ENCODE data around the gene VWF.
A peak's percentile ranks its signal among the peaks of the same experiment; 100 is the strongest.

Gene VWF

GRCh38 chr12:6078398-6079096 is 45.9 kb downstream of the VWF start:
- peak overlapping the region in 1 of 2 experiments; percentile 6 for H2BK12ac ChIP-seq (ENCODE audit: low read length in 2 of 2)
- H3K9ac ChIP-seq (ENCODE audit: low read length), result no peak overlapping the region
- no peak overlapping the region for H3K4me3 ChIP-seq (ENCODE audit: insufficient read depth in 1 of 2, low read depth in 1 of 2, low read length in 2 of 2)
- peaks cover 0 to 4% of the 10 kb centered on the region in 2 experiments for H3K27me3 ChIP-seq (ENCODE audit: control insufficient read depth in 1 of 2, insufficient read depth in 1 of 2, low read length in 2 of 2)
- WGBS, result 90% methylated on average over 2 of the region's 3 CpGs
- no peak overlapping the region for H3K4me2 ChIP-seq (ENCODE audit: low read length, poor library complexity, severe bottlenecking)
- H2AK5ac ChIP-seq (ENCODE audit: low read length, severe bottlenecking), result no peak overlapping the region
- H2BK5ac ChIP-seq (ENCODE audit: low read depth, low read length, poor library complexity, severe bottlenecking), result no peak overlapping the region
- no peak overlapping the region for H3K4ac ChIP-seq (ENCODE audit: low read depth in 1 of 2, low read length in 2 of 2)
- H2BK15ac ChIP-seq (ENCODE audit: low read depth, poor library complexity, severe bottlenecking), result no peak overlapping the region
- DNase-seq, result no peak
- H3K79me1 ChIP-seq (replicated peaks; ENCODE audit: low read length, poor library complexity, severe bottlenecking), result no peaks in the 10 kb centered on the region
- no peaks in the 10 kb centered on the region for H3K9me3 ChIP-seq (ENCODE audit: control insufficient read depth, low read length)
- peak overlapping the region; percentile 5 for H4K91ac ChIP-seq (ENCODE audit: low read length)
- H2BK120ac ChIP-seq (ENCODE audit: low read depth, low read length), result no peak overlapping the region
- H3K18ac ChIP-seq (ENCODE audit: low read depth in 1 of 2, low read length in 2 of 2), result peak overlapping the region in 1 of 2 experiments; percentile 63
- no peak overlapping the region for H4K8ac ChIP-seq (ENCODE audit: low read length)
- no peak overlapping the region for H3K23ac ChIP-seq (ENCODE audit: low read length in 2 of 2)
- H3K27ac ChIP-seq (ENCODE audit: low read length, poor library complexity, severe bottlenecking), result no peak overlapping the region
- H3K14ac ChIP-seq (ENCODE audit: low read length in 2 of 2), result no peak overlapping the region
- H3K4me1 ChIP-seq (ENCODE audit: control insufficient read depth, insufficient read depth, low read depth, low read length), result peaks cover 14% of the 10 kb centered on the region
- no peak overlapping the region for H2AFZ ChIP-seq (ENCODE audit: low read depth, low read length)
- H3K36me3 ChIP-seq (ENCODE audit: control insufficient read depth in 1 of 2, insufficient read depth in 2 of 2, low read depth in 1 of 2, low read length in 2 of 2), result no peaks in the 10 kb centered on the region

- no peak for DNase-seq
- Histone ChIP-seq H3K9ac (ENCODE audit: low read length) (no peak overlapping the region), H3K36me3 (ENCODE audit: control insufficient read depth in 1 of 2, insufficient read depth in 2 of 2, low read depth in 1 of 2, low read length in 2 of 2) (no peaks in the 10 kb centered on the region), H2BK12ac (ENCODE audit: low read length in 2 of 2) (no peak overlapping the region), H3K4me1 (ENCODE audit: control insufficient read depth, insufficient read depth, low read depth, low read length) (peaks cover 14% of the 10 kb centered on the region), H3K23ac (ENCODE audit: low read length in 2 of 2) (peak overlapping the region in 1 of 2 experiments; percentile 57), H2BK120ac (ENCODE audit: low read depth, low read length) (no peak overlapping the region), H4K8ac (ENCODE audit: low read length) (no peak overlapping the region), H3K4ac (ENCODE audit: low read depth in 1 of 2, low read length in 2 of 2) (no peak overlapping the region), H2AK5ac (ENCODE audit: low read length, severe bottlenecking) (no peak overlapping the region), H3K79me1 (replicated peaks; ENCODE audit: low read length, poor library complexity, severe bottlenecking) (no peaks in the 10 kb centered on the region), H3K4me2 (ENCODE audit: low read length, poor library complexity, severe bottlenecking) (no peak overlapping the region), H3K27me3 (ENCODE audit: control insufficient read depth in 1 of 2, insufficient read depth in 1 of 2, low read length in 2 of 2) (peaks cover 0 to 4% of the 10 kb centered on the region in 2 experiments), H3K4me3 (ENCODE audit: insufficient read depth in 1 of 2, low read depth in 1 of 2, low read length in 2 of 2) (no peak overlapping the region), H3K14ac (ENCODE audit: low read length in 2 of 2) (no peak overlapping the region), H3K27ac (ENCODE audit: low read length, poor library complexity, severe bottlenecking) (no peak overlapping the region), H3K18ac (ENCODE audit: low read depth in 1 of 2, low read length in 2 of 2) (no peak overlapping the region), H4K91ac (ENCODE audit: low read length) (no peak overlapping the region), H2BK15ac (ENCODE audit: low read depth, poor library complexity, severe bottlenecking) (no peak overlapping the region), H3K9me3 (ENCODE audit: control insufficient read depth, low read length) (no peaks in the 10 kb centered on the region), H2AFZ (ENCODE audit: low read depth, low read length) (no peak overlapping the region), H2BK5ac (ENCODE audit: low read depth, low read length, poor library complexity, severe bottlenecking) (no peak overlapping the region)
- WGBS, result 98% methylated on average over 6 of the region's 6 CpGs
These were observed 46.8 kb downstream of the VWF start for GRCh38 chr12:6077692-6078083.

GRCh38 chr12:6076776-6077691 is 47.4 kb downstream of the VWF start:
- Histone ChIP-seq H3K14ac (ENCODE audit: low read length in 2 of 2) (no peak overlapping the region), H3K18ac (ENCODE audit: low read depth in 1 of 2, low read length in 2 of 2) (no peak overlapping the region), H3K27ac (ENCODE audit: low read length, poor library complexity, severe bottlenecking) (no peak overlapping the region), H2AFZ (ENCODE audit: low read depth, low read length) (no peak overlapping the region), H3K23ac (ENCODE audit: low read length in 2 of 2) (peak overlapping the region in 1 of 2 experiments; percentile 57), H4K91ac (ENCODE audit: low read length) (no peak overlapping the region), H2BK5ac (ENCODE audit: low read depth, low read length, poor library complexity, severe bottlenecking) (no peak overlapping the region), H3K36me3 (ENCODE audit: control insufficient read depth in 1 of 2, insufficient read depth in 2 of 2, low read depth in 1 of 2, low read length in 2 of 2) (no peaks in the 10 kb centered on the region), H2AK5ac (ENCODE audit: low read length, severe bottlenecking) (no peak overlapping the region), H2BK12ac (ENCODE audit: low read length in 2 of 2) (no peak overlapping the region), H3K9me3 (ENCODE audit: control insufficient read depth, low read length) (no peaks in the 10 kb centered on the region), H3K4me1 (ENCODE audit: control insufficient read depth, insufficient read depth, low read depth, low read length) (peaks cover 14% of the 10 kb centered on the region), H3K4me3 (ENCODE audit: insufficient read depth in 1 of 2, low read depth in 1 of 2, low read length in 2 of 2) (no peak overlapping the region), H3K4ac (ENCODE audit: low read depth in 1 of 2, low read length in 2 of 2) (no peak overlapping the region), H3K4me2 (ENCODE audit: low read length, poor library complexity, severe bottlenecking) (no peak overlapping the region), H2BK120ac (ENCODE audit: low read depth, low read length) (no peak overlapping the region), H3K9ac (ENCODE audit: low read length) (no peak overlapping the region), H3K79me1 (replicated peaks; ENCODE audit: low read length, poor library complexity, severe bottlenecking) (no peaks in the 10 kb centered on the region), H3K27me3 (ENCODE audit: control insufficient read depth in 1 of 2, insufficient read depth in 1 of 2, low read length in 2 of 2) (peaks cover 0 to 4% of the 10 kb centered on the region in 2 experiments), H4K8ac (ENCODE audit: low read length) (no peak overlapping the region), H2BK15ac (ENCODE audit: low read depth, poor library complexity, severe bottlenecking) (no peak overlapping the region)
- no peak for DNase-seq
- 95% methylated on average over 28 of the region's 28 CpGs for WGBS

GRCh38 chr12:6076346-6076745 is 48.1 kb downstream of the VWF start:
- no peak overlapping the region for H3K27ac ChIP-seq (ENCODE audit: low read length, poor library complexity, severe bottlenecking)
- H3K4ac ChIP-seq (ENCODE audit: low read depth in 1 of 2, low read length in 2 of 2), result no peak overlapping the region
- no peak for DNase-seq
- H3K9me3 ChIP-seq (ENCODE audit: control insufficient read depth, low read length), result no peaks in the 10 kb centered on the region
- no peak overlapping the region for H3K4me2 ChIP-seq (ENCODE audit: low read length, poor library complexity, severe bottlenecking)
- no peak overlapping the region for H2BK15ac ChIP-seq (ENCODE audit: low read depth, poor library complexity, severe bottlenecking)
- H4K8ac ChIP-seq (ENCODE audit: low read length), result no peak overlapping the region
- 81% methylated on average over 4 of the region's 4 CpGs for WGBS
- H2AFZ ChIP-seq (ENCODE audit: low read depth, low read length), result no peak overlapping the region
- H3K18ac ChIP-seq (ENCODE audit: low read depth in 1 of 2, low read length in 2 of 2), result no peak overlapping the region
- H2BK120ac ChIP-seq (ENCODE audit: low read depth, low read length), result no peak overlapping the region
- no peak overlapping the region for H2BK5ac ChIP-seq (ENCODE audit: low read depth, low read length, poor library complexity, severe bottlenecking)
- H3K27me3 ChIP-seq (ENCODE audit: control insufficient read depth in 1 of 2, insufficient read depth in 1 of 2, low read length in 2 of 2), result peaks cover 0 to 4% of the 10 kb centered on the region in 2 experiments
- H3K23ac ChIP-seq (ENCODE audit: low read length in 2 of 2), result no peak overlapping the region
- H3K79me1 ChIP-seq (replicated peaks; ENCODE audit: low read length, poor library complexity, severe bottlenecking), result no peaks in the 10 kb centered on the region
- no peak overlapping the region for H4K91ac ChIP-seq (ENCODE audit: low read length)
- H3K4me3 ChIP-seq (ENCODE audit: insufficient read depth in 1 of 2, low read depth in 1 of 2, low read length in 2 of 2), result no peak overlapping the region
- H3K9ac ChIP-seq (ENCODE audit: low read length), result no peak overlapping the region
- no peak overlapping the region for H2AK5ac ChIP-seq (ENCODE audit: low read length, severe bottlenecking)
- H2BK12ac ChIP-seq (ENCODE audit: low read length in 2 of 2), result no peak overlapping the region
- peaks cover 14% of the 10 kb centered on the region for H3K4me1 ChIP-seq (ENCODE audit: control insufficient read depth, insufficient read depth, low read depth, low read length)
- H3K14ac ChIP-seq (ENCODE audit: low read length in 2 of 2), result no peak overlapping the region
- H3K36me3 ChIP-seq (ENCODE audit: control insufficient read depth in 1 of 2, insufficient read depth in 2 of 2, low read depth in 1 of 2, low read length in 2 of 2), result no peaks in the 10 kb centered on the region

Data from mesenchymal stem cell (in vitro differentiated cells and primary cell).